HG02610 (cell line): ENCODE results near the gene METRN.

ENCODE experiments used
- ATAC-seq: cut with Tn5 transposase; IDR thresholded peaks from one replicate; pipeline ENCODE4 v1.9.1; 2021; ENCODE audit warnings: mild to moderate bottlenecking, moderate library complexity; ENCODE audit not compliant: unreplicated experiment

The METRN gene

GRCh38 chr16:714558-715476, at the start of gene METRN:
TSS of gene METRN (plus strand) at chr16:715118. CDS start at chr16:715290, 172 bp downstream.
- peak; percentile 77 for ATAC-seq

DNA sequence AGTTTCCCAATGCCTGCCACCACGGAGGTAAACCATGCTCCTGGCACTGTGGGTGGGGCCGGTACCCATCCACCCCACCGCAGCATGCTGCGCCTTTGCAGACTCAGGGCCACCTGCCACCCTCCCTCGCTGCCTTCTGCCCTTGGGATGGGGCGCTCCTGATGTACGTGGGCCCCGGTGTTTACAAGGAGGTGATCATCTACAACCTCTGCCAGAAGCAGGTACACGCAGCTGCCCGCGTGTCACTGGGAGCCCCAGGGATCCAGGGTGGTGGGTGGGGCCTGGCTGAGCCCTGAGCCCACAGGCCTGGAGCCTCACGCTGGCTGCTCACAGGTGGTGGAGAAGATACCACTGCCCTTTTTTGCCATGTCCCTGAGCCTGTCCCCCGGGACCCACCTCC, 48.3 kb upstream of the METRN start:
- no peak for ATAC-seq

DNA sequence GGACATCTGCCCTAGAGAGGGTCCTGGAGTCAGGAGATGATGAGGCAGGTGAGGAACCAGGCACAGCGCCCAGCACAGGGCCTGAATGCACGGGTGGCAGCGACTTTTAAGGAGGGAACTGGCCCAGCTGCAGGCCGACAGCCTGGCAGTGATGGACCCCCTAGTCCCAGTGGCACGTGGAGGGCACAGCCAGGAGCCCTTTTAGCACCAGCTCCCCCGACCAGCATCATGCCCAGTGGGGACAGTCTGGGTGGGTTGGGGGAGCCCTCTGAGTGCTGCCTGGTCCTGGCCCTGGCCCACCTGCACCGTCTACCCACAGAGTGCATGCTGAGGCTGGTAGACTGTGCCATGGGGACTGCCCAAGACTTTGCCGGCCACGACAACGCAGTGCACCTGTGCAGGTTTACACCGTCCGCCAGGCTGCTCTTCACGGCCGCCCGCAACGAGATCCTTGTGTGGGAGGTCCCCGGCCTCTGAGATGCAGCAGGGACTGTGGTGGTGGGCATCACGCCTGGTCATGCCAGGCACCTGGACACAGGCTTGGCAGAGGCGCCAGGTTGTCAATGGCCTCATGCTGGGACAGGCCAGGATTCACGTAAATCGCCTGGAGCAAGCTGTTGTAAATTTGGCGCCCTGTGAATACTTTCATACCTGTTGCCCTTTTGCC, 47.7 kb upstream of the METRN start:
- ATAC-seq, result no peak

DNA sequence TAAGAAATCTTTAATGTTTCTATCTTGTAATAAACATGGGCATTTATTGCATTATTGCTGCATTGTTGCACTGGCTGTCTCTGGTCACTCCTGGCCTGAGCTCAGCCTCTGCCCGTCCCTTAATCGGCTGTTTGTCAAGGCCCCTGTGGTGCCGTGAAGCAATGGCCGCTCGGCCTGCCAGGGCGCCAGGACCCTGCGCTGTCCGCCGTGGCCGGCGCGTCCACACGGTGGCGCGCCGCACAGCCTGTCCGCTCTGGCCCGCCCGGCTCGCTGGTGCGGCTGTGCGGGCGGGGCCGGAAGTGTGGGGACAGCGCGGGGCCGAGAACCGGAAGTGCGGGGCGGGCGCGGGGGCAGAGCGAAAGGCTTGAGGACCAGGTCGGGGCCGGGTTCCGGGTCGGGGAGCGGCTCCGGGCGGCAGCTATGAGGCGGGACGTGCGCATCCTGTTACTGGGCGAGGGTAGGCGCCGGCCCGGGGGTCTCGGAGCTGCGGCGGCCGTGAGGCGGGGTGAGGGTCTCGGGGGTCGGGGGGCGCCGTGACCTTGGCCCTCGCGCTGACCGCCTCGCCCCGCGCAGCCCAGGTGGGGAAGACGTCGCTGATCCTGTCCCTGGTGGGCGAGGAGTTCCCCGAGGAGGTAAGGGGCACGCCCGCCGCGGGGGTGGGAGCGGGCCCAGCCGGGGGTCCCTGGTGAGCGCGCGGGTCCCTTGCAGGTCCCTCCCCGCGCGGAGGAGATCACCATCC, 47.0 kb upstream of the METRN start, which contains the start of gene RHOT2:
RHOT2 (plus strand) TSS at position 353 of the 739 bp plus-strand sequence; CDS start at position 421, 68 bp downstream.
- ATAC-seq, result peak; percentile 82

DNA sequence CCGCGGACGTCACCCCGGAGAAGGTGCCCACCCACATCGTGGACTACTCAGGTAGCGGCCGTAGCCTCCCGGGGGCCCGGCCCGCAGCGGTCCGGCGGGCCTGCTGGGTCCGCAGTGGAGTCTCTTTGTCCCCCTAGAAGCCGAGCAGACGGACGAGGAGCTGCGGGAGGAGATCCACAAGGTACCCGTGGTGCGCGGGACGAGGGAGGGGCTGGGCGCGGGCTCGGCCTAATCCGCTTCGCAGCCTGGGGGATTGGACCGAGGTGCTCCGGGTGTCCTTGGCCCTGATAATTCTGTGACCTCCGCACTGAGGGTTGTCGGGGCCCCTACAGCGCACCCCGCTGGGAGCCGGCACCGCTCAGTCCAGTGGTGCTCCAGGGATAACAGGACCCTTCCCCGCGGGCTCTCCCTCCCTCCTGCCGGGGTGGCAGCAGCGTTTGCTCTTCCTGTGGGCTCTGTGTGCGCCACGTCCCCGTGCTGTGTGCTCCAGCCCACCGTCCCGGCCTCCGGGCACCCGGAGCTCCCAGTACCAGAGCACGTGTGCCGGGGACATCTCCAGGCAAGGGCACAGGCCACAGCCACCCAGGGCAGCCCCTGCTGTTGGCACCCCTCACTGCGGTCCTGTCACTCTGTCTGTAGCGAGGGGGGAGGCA, 46.3 kb upstream of the METRN start:
- no peak for ATAC-seq

GRCh38 chr16:669666-670065, 45.3 kb upstream of the METRN start:
- ATAC-seq, result no peak

GRCh38 chr16:670485-671352, 44.2 kb upstream of the METRN start:
- ATAC-seq, result no peak

DNA sequence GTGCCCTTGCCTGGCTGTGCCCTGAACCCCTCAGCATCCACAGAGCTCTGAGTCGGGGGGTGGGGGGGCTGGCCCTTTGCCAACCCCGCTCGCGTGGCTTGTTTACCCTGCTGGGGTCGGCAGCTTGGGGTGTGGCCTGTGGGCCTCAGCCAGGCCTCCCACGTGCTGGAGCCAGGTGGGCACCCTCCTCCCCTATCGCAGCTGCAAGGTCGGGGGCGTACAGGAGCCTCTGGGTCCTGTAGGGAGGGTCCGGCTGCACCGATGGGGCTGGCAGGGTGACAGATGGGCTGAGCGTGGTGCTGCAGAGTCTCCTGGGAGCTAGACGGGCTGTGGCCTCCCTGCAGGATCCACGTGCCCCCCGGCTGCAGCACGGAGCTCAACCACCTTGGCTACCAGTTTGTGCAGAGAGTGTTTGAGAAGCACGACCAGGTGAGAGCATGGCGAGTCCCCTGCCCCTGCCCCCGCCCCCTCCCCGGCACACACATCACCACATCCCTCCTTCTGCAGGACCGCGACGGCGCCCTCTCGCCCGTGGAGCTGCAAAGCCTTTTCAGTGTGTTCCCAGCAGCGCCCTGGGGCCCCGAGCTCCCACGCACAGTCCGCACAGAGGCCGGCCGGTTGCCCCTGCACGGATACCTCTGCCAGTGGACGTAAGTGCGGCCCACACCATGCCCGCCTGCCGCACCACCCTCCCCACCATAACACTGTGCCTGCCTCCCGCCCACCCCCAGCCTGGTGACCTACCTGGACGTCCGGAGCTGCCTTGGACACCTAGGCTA, 43.4 kb upstream of the METRN start:
- no peak for ATAC-seq

DNA sequence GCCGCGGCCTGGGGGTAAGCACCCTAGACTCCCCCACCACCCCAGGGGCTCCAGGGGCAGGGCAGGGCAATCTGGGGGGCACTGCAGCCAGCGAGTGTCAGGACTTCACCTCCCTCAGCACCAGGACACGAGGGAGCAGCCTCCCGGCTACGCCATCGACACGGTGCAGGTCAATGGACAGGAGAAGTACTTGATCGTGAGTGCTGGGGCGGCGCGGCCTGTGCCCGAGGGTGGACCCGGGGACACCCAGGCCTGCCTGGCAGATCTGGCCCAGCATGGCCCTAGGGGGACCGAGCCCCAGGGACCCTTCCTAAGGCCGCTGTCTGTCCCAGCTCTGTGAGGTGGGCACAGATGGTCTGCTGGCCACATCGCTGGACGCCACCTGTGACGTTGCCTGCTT, 42.5 kb upstream of the METRN start:
- ATAC-seq, result no peak

DNA sequence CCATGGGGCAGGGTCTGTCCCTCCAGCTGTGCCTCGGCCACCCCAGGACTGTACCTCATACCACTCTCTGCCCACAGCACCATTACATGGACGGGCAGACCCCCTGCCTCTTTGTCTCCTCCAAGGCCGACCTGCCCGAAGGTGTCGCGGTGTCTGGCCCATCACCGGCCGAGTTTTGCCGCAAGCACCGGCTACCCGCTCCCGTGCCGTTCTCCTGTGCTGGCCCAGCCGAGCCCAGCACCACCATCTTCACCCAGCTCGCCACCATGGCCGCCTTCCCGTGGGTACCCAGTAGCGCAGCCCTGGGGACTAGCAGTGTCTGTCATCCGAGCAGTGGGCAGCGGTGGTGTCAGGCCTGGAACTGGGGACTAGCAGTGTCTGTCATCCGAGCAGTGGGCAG, 42.1 kb upstream of the METRN start:
- no peak for ATAC-seq

GRCh38 chr16:673399-673991, 41.4 kb upstream of the METRN start:
- ATAC-seq, result no peak

- no peak for ATAC-seq
Observed at GRCh38 chr16:674214-674881, 40.6 kb upstream of the METRN start.

- ATAC-seq, result no peak
Observed at GRCh38 chr16:674968-675883, 39.7 kb upstream of the METRN start, which contains the start of gene RHBDL1. TSS of gene RHBDL1 (plus strand) at chr16:675671. CDS start at chr16:675791, 120 bp downstream.

DNA sequence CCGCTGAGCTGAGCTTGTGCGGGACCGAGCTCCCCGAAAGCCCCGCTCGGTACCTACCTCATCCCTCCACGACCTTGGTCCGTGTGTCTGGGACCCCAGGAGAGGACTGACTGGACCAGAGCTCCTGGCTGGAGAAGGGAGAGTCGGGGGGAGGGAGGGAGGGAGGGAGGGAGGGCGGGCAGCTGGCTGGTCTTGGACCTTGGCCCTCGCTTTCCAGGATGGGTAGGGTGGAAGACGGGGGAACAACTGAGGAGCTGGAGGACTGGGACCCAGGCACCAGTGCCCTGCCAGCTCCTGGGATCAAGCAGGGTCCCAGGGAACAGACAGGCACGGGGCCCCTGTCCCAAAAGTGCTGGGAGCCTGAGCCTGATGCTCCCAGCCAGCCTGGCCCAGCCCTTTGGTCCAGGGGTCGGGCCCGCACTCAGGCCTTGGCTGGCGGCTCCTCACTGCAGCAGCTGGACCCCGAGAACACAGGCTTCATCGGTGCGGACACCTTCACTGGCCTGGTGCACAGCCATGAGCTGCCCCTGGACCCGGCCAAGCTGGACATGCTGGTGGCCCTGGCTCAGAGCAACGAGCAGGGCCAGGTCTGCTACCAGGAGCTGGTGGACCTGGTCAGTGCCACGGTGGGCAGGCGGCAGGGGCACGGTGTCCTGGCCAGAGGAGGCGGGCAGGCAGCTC, 38.9 kb upstream of the METRN start:
- ATAC-seq, result no peak

GRCh38 chr16:676565-676902, 38.4 kb upstream of the METRN start:
- ATAC-seq, result no peak

DNA sequence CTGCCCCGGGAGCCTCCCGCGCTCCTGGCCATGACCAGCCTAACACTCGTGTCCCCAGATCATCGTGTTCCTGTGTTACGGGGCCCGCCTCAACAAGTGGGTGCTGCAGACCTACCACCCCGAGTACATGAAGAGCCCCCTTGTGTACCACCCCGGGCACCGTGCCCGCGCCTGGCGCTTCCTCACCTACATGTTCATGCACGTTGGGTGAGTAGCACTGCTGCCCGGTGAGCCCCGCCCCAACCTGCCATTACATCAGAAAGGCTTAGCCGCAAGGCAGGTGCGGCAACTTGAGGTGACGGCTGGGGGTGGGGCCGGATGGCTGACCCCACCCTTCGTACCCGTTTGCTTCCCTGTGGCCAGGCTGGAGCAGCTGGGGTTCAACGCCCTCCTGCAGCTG, 38.0 kb upstream of the METRN start:
- ATAC-seq, result no peak
